22Rv1 (cell line): Measurements from ENCODE around the gene TMED5.

Experiments used
- ZFX ChIP-seq: fragments of 450-650 bp; IDR thresholded peaks from 2 replicates; pipeline ENCODE4 v1.6.1; 2017; ENCODE audit warnings: antibody characterized with exemption, borderline replicate concordance
- TF ChIP-seq, protein P1 (sequence below): fragments of 450-650 bp; IDR thresholded peaks from 2 replicates; pipeline ENCODE4 v1.5.1; 2017; ENCODE audit warnings: mild to moderate bottlenecking

DNA sequence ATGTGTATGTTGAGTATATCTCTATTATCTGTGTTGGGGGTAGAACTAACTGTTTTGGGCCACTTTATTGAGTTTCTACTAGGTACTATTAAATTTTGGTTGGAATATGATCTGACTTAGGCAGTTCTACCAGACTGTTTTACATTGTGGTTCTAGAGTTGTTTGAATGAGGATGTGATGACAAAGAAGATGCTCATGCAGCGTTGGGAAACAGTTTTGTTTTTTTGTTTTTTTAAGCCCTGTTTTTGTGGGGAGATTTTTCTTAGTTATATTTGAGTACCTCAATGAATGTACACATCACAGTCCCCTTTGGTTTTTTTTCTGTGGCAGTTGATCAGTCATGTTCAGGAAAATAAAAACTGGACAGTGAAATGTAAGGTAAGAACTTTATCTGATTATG lies 40.1 kb downstream of the TMED5 start:
- TF ChIP-seq, protein P1, sequence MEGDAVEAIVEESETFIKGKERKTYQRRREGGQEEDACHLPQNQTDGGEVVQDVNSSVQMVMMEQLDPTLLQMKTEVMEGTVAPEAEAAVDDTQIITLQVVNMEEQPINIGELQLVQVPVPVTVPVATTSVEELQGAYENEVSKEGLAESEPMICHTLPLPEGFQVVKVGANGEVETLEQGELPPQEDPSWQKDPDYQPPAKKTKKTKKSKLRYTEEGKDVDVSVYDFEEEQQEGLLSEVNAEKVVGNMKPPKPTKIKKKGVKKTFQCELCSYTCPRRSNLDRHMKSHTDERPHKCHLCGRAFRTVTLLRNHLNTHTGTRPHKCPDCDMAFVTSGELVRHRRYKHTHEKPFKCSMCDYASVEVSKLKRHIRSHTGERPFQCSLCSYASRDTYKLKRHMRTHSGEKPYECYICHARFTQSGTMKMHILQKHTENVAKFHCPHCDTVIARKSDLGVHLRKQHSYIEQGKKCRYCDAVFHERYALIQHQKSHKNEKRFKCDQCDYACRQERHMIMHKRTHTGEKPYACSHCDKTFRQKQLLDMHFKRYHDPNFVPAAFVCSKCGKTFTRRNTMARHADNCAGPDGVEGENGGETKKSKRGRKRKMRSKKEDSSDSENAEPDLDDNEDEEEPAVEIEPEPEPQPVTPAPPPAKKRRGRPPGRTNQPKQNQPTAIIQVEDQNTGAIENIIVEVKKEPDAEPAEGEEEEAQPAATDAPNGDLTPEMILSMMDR: no peak
- TF ChIP-seq ZFX: no peak
